ENCODE results near the gene NAXE.

NAXE gene

DNA sequence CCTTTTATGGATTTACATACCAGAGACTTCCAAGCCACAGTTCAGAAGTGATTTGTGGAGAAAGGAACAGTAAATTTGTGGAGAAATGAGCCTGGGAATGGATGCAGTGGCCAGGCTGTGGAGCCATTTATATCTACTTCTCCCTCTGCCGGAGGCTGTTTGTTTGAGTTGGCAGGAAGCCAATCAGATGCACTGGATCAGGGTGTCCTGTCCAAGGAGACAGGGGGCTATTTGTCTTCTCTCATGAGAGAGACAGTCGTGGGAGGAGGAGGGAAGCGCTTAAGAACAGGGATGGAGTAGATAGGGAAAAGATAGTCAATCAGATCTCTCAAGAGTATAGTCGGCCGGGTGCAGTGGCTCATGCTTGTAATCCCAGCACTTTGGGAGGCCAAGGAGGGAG is 24.9 kb downstream of the NAXE start:
- peak overlapping the region; percentile 76 for H3K27ac ChIP-seq
- TF ChIP-seq ZFX (IDR thresholded peaks at IDR 0.05) (no peak), CTCF (conservative IDR thresholded peaks at IDR 0.05) (peak; percentile 11; the same call in 1 of the 2 replicates)

DNA sequence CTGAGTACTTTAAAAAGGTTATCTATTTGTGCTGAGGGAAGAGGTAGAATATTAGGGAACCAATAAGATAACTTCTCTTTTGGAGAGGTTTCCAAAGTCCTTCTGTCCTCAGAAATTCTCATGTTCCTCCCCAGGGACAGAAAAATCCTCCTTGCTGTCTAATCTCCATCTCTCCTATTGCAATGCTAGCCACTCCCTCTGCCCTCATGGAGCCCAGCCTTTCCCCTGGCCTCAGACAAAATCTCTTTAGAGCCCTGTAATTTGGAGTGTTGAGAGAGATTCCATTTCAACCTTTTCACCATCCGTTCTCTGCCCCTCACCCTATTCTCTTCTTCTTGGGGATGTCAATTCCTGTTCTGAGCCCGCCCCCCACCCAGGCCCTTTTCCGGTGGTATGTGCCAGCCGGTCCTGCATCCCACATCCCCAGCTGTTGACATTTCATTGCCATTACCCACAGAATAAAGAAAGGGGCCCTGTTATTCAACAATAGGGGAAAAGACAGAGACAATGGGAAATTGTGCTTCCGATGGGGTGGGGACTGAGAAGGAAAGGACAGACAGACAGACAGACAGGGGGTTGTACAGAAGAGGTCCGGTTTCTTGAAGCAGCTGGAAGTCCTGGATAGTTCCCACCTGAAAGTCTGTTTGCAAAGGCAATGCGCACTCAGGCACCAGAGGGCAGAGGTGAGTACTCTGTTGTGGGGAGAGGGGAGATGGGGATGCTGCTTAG is 27.4 kb downstream of the NAXE start, which contains the start of gene HAPLN2:
Gene HAPLN2, plus strand, starts transcription at position 563 of the 729 bp plus-strand sequence. CDS start 4,076 bp downstream, outside the sequence.
- TF ChIP-seq CTCF (conservative IDR thresholded peaks at IDR 0.05) (peak; percentile 73), ZFX (IDR thresholded peaks at IDR 0.05) (no peak)
- no peak within 1 kb of the TSS for H3K27ac ChIP-seq

DNA sequence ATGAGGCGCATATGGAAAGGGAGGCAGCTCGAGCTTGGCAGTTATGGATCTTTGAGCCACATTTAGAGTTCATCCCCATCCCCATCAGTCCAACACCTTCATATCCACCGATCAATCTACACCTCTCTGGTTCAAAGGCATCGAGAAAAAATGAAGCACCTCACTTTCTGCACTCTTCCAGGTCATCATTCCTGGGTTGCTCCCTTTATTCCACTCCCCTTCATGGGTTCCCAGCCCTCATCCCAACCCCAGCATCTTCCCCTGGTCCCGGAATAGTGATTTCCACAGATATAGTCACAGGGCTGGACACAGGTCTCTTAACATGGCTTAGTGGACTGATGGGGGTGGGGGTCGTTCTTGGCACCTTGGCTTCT is 28.0 kb downstream of the NAXE start:
- TF ChIP-seq ZFX (IDR thresholded peaks at IDR 0.05) (no peak), CTCF (conservative IDR thresholded peaks at IDR 0.05) (peak; percentile 40)
- no peak overlapping the region for H3K27ac ChIP-seq

GRCh38 chr1:156622581-156623297 is 31.2 kb downstream of the NAXE start:
- H3K27ac ChIP-seq: no peak overlapping the region
- no peak for TF ChIP-seq ZFX (IDR thresholded peaks at IDR 0.05)
- no peak for TF ChIP-seq CTCF (conservative IDR thresholded peaks at IDR 0.05)

- H3K27ac ChIP-seq: no peak overlapping the region
- TF ChIP-seq CTCF (conservative IDR thresholded peaks at IDR 0.05): peak; percentile 39
- TF ChIP-seq ZFX (IDR thresholded peaks at IDR 0.05): no peak
These were observed 32.6 kb downstream of the NAXE start for GRCh38 chr1:156623946-156624813.

DNA sequence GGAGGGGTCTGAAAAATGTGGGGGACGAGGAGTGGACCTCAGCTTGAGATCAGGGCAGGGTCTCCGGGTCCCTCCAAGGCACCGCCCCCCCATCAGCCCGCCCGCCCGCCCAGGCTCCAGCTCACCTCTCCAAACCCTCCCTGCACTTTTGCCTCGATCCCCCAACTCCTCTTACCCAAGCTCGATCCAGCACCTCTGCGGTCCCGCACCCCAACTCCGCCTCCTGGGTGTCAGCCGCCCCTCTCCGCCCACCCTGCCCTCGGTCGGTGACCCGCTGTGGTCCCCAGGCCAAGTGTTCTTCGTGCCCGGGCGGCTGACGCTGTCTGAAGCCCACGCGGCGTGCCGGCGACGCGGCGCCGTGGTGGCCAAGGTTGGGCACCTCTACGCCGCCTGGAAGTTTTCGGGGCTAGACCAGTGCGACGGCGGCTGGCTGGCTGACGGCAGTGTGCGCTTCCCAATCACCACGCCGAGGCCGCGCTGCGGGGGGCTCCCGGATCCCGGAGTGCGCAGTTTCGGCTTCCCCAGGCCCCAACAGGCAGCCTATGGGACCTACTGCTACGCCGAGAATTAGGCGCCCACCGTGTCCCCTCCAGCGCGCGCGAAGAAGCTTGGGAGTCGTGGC is 33.3 kb downstream of the NAXE start:
- no peak overlapping the region for H3K27ac ChIP-seq
- TF ChIP-seq CTCF (conservative IDR thresholded peaks at IDR 0.05): no peak
- no peak for TF ChIP-seq ZFX (IDR thresholded peaks at IDR 0.05)
